GM12892 (cell line): ENCODE results near the gene PPM1L.

Experiments used
- POLR2A ChIP-seq: IDR thresholded peaks from 2 replicates; pipeline ENCODE4 v1.6.1; 2011; ENCODE audit warnings: low read depth, low read length, control low read depth
- POLR2AphosphoS5 ChIP-seq: IDR thresholded peaks from 2 replicates; pipeline ENCODE4 v1.6.1; 2011; ENCODE audit warnings: low read depth, low read length, control low read depth

- TF ChIP-seq POLR2AphosphoS5, result no peak
- TF ChIP-seq POLR2A, result no peak
Measured at GRCh38 chr3:160719710-160720109, 36.3 kb upstream of the PPM1L start.
